GM18526 (cell line): ENCODE results near the gene MAST2.

Experiments used
- POLR2A ChIP-seq: IDR thresholded peaks from 3 replicates; pipeline ENCODE4 v1.6.1; 2011; ENCODE audit not compliant: insufficient read length; ENCODE audit errors: extremely low read depth

Gene MAST2

DNA sequence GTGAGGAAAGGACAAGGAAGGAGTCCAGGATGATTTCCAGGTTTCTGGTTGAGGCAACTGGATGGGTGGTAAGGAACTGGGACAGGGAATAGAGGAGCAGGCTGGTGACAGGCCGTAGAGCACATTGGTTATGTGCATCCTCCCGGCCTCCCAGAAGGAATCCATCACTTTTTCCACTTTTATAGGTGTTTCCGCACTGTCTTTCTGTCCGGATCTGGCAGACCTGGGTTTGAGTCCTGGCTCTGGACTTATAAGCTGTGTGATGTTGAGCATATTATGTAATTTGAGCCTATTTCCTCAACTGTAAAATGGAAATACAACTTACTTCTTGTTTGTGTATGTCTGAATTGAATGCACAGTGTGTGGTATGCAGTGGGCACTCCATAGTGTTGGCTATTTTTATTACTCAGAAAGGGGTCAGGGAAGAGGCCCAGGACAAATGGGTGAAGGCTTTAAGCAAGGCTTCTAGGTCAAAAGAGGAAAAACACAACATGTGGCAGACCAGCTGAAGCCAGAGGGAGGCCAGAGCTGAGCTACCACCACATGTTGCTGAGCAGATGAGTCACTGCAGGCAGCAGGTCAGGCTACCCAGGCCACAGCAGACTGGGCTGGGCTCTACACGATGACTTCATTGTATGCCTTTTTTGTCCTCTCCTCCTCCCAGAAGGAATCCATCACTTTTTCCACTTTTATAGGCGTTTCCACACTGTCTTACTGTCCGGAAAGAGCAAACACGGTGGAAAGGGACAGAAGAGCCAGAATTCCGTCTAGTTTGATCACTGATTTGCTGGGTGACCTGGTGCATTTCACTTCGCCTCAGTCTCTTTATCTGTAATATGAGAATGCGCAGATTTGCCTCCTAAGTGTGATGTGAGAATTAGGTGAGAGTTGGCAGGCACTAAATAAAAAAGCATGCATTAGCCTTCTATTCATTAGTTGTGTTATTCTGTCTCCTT, 791 bp upstream of the MAST2 start:
- TF ChIP-seq POLR2A: no peak

DNA sequence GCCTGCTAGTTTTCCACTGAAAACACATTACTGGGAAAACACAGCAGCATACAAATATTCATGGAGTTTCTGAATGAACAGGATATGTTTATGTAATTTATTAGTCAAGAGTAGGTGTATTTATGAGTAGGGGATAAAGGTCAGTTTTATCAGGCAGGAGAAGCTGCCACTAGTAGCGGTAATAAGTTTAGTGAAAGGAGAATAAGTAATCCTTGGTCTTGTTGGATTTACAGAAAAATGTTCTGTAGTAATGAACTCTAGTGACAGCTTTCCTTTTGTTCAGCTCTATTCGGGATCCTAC, 1.2 kb downstream of the MAST2 start:
- TF ChIP-seq POLR2A: no peak

DNA sequence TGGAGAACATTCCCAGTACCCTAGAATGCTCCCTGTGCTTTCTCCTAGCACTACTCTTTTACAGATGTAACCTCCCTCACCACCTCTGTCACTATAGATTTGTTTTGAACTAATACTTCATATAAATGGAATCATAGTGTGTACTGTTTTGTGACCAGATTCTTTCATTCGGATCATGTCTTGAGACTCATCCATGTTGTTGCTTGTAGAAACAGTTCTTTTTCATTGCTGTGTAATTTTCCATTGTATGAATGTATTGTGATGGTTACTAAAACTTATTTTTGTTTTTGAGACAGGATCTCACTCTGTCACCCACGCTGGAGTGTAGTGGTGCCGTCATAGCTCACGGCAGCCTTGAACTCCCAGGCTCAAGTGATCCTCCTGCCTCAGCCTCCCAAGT, 2.7 kb downstream of the MAST2 start:
- no peak for TF ChIP-seq POLR2A

DNA sequence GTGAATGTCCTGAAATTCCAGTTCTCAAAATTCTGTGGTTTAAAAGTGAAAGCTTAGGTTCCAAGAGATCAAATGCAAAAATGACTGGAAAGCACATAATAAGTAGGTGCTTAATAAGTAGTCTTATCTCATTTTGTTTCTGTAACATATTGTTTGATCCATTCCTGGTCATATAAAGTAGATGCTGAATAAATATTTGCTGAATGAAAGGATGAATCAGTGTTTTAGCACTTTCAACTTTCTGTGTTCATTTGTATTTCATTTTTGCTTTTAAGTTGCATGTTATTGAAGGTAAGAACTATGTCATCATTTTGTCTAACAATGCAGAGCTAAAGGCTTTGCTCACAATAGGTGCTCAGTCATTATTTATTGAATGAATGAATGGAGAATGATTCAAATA, 6.3 kb downstream of the MAST2 start:
- TF ChIP-seq POLR2A: no peak

DNA sequence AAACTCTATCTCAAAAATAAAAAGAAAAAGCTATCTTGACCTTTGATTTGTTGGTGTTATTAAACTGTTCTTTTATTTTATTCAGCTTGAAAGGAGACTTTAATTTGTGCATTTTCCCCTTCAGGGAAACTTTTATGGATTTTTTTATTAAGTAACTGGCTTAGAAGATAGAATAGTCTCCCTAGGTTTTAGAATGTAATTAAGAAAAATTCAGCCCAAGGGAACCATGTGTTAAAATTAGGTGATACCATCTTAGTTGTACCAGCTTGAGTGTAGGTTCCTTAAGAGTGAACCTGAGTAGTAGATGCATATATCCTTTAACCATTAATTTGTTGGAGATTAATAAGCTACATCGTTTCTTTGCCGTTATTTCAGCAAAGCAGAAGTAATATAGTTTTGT, 11.4 kb downstream of the MAST2 start:
- no peak for TF ChIP-seq POLR2A

DNA sequence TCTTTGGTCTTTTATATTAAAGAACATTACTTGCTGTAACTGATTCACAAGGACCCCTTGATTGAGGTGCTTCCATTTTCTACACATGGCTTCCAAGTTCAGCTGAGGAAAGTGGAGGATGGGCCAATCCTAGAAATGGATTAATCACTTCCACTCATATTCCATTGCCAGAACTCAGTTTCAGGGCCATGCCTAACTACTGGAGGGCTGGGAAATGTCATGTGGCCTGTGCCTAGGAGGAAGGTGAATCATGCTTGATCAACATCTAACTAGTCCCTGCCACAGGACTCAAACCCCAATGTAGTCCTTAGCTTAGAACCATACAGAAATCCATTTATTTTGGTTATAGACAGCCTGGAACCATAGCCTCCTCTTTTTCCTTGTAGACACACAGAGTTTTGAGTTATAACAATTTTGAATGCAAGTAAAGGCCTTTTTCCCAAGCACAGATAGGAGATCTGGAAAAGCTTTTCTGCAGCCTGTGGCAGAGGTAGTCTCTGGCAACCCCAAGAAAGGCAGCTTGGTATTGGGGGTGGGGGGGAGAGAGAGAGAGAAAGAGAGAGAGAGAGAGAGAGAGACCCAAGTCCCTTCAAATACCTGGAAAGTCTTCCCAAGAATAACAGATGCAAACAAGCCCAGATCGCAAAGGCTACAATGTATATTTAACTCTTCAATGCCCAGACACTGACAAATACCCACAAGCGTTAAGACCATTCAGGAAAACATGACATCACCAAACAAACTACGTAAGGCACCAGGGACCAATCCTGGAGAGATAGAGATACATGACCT, 12.5 kb downstream of the MAST2 start:
- no peak for TF ChIP-seq POLR2A

DNA sequence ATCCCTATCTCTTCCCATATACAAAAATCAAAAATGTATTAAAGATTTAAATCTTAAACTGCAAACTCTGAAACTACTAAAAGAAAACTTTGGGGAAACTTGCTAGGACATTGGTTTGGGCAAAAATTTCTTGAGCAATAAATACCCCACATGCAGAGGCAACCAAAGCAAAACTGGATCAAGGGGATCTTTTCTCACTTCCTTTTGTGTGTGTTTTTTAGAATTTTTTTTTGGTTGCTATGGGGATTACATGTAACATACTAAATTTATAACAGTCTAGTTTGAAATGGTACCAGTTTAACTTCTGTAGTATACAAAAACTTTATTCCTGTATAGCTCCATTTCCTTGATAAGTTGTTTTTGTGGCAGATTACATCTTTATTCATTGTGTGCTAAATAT, 16.8 kb downstream of the MAST2 start:
- TF ChIP-seq POLR2A: no peak

DNA sequence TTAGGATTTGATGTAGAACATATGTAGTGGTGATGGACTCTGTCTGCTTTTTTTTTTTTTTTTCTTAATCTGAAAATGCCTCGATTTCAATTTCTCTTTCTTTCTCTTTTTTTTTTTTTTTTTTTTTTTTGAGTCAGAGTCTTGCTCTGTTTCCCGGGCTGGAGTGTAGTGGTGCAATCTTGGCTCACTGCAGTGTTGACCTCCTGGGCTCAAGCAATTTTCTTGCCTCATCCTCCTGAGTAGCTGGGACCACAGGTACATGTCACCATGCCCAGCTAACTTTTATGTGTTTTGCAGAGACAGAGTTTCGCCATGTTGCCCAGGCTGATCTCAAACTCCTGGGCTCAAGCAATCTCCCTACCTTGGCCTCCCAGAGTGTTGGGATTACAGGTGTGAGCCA, 17.4 kb downstream of the MAST2 start:
- TF ChIP-seq POLR2A: no peak

DNA sequence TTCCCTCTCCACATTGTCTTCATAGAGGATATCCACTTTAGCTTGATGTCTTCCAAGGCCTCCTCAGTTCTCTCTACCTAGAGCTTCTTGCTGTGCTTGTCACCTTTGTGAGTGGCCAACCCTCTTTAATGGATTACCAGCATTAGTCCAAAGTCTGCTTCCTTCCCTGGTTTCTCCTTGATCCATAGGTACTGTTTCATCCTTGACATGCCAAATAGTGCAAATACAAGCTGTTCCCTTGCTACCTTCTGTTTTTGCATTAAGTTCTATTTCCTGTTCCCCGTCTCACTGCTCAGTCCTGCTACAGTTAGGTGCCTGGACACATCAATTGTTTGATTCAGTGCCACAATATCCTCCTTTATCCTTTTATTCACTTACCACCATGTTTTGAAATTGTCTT, 19.2 kb downstream of the MAST2 start:
- no peak for TF ChIP-seq POLR2A

DNA sequence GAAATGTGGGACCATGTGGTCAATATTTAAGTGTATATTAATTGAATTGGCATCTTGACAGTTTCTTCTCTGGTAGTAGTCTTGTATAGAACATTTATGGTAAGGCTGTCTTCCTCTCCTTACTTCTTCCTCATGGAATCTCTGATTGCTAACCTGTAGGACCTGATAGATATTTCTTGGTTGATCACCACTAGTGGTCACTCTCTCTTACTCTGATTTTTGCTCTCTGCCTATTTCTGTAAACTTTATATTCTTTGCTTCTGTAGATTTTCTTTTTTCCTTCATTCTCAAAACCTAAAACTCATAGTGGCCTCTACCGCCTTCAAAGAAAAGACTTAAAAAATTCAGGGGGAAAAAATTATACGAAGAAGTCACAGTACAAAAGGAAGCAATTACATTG, 21.2 kb downstream of the MAST2 start:
- TF ChIP-seq POLR2A: no peak

DNA sequence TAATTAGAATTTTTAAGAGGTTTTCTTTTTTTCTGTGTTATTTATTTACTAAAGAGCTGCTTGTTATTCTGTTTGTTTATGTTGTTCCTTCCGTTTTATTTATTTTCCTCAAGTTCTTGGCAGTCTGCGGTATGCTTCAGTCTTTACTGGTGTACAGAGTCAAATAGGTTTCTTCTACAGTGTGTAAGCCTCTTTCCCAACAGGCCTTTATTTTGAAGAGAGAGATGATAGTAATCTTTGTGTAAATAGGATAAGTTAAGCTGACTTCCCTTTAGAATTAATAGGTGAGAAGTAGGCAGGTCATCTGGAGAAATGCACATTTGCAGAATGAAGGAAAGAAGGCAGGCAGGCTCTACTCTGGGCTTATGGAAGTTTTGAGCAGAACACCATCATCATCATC, 23.8 kb downstream of the MAST2 start:
- no peak for TF ChIP-seq POLR2A

DNA sequence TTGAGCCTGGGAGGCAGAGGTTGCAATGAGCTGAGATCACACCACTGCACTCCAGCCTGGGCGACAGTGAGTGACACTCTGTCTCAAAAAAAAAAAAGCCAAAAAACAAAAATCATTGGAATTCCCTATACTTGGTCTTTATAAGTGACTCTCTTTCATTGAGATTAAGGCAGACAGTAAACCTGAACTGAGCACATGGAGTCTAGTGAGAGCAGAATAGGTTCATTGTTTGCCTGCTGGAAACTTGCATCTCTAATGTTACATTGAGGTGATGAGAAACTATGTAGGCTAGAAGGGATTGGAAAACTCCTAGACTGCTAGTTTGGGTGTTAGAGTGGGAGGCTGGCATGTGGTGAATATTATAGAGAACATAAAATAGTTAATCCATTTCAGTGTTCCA, 25.4 kb downstream of the MAST2 start:
- no peak for TF ChIP-seq POLR2A

DNA sequence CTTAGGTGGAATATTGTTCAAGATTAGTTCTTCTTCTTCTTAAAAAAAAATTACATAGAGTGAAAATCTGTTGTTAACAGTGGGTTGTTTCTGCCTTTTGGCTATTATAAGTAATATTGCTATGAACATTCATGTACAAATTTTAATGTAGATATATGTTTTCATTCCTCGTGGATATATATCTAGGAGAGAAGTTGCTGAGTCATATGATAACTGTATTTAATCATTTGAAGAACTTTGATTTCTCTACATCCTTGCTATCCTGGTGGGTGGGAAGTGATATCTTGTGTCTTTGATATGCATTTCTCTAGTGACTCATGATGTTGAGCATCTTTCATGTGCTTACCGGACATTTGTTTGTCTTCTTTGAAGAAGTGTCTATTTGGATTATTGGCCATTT, 29.9 kb downstream of the MAST2 start:
- no peak for TF ChIP-seq POLR2A

DNA sequence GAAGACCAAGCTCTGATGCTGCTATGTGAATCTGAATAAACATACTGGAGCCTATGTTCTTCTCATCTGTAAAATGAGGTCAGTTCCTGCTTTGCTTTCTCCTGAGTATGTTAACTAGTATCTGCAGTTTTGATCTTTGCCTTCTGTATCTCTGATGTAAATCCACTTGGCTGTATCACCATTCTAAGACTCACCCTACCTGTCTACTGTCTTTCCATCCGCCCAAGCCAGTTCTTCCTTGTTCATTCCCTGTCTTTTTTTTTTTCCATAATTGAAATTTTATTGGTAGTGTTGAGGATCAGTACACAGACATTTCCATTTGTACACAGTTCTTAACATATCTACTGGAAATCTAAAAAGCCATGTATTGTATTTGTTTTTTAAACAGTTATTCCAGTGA, 31.3 kb downstream of the MAST2 start:
- TF ChIP-seq POLR2A: no peak

DNA sequence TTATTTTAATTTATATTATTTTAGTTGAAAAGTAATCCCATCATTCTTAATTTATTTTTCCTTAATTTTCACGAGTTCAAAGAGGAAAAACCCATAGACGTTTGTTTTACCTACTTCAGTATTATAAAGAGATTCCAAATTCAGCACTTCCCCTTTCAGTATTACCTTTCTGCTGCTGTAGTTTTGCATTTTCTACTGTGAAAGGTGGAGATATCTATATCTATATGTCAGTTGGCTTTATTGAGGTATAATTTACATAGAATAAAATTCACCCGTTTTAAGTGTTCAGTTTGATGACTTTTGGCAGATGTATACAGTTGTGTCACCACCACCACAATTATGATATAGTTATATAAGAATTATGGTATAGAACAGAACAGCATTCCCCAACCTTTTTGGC, 33.0 kb downstream of the MAST2 start:
- TF ChIP-seq POLR2A: no peak

DNA sequence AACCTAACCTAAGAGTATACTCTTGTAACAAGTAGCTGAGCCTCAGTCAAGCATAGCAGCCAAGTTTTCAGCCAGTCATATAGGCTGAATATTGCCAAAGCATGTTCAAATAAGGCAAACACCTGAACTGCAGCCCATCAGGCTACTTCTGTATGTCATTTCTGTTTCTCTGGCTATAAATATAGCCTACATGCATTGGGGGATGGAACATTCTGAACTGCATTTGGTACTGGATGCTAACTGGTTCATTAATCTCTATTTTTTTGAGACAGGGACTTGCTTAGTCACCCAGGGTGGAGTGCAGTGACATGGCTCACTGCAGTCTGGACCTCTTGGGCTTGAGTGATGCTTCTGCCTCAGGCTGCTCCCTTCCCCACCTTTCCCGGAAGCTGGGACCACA, 37.3 kb downstream of the MAST2 start:
- no peak for TF ChIP-seq POLR2A
